Right lobe of liver (tissue), 4 donors: ENCODE data around the gene ECI1.

Experiments
- CTCF ChIP-seq, 4 donors: fragments of 200-600 bp in 3 of 4; fragments of 450-650 bp in 1 of 4; IDR thresholded peaks; one replicate each; pipeline versions ENCODE4 v1.5.1 to v1.8.0; 2016 to 2022; ENCODE audit warnings: antibody characterized with exemption in 4 of 4, mild to moderate bottlenecking in 2 of 4
- POLR2A ChIP-seq: fragments of 450-650 bp; IDR thresholded peaks from one replicate; pipeline ENCODE4 v1.6.1; 2017; ENCODE audit warnings: antibody characterized with exemption, mild to moderate bottlenecking
- donor health status: DM: no; HTN: no; CAD: no.
- donor health status: DM: no; HTN: no; CAD: no.
- donor health status: DM: no; HTN: yes; CAD: no.

- TF ChIP-seq CTCF (IDR thresholded peaks at IDR 0.05), result no peak
- TF ChIP-seq POLR2A, result no peak
These were observed 43.8 kb upstream of the ECI1 start for GRCh38 chr16:2295056-2295798.
